Right cardiac atrium (tissue), 5 donors: Measurements from ENCODE around the gene ZNF804B. TPM values are rescaled to one million over a fixed set of nuclear protein-coding genes. Genes with fewer than 3 reads are reported as not detected.

ENCODE experiments used
- ATAC-seq, 2 donors: fragments of 200-7000 bp; cut with Tn5 transposase; one replicate each; pipeline versions ENCODE4 v1.8.0 to v1.9.1; 2020; ENCODE audit warnings: moderate library complexity in 2 of 2, mild to moderate bottlenecking in 1 of 2
- DNase-seq, 3 donors: peaks; one replicate each; pipeline ENCODE4 v3.0.0-alpha.2; 2020
- H3K27ac ChIP-seq: one replicate; pipeline ENCODE4 v1.5.1; 2013; ENCODE audit warnings: mild to moderate bottlenecking, low read length, control low read depth, moderate library complexity
- H3K27me3 ChIP-seq: one replicate; pipeline ENCODE4 v1.6.1; 2013; ENCODE audit not compliant: control insufficient read depth, insufficient read depth
- H3K4me1 ChIP-seq: one replicate; pipeline ENCODE4 v1.6.1; 2013; ENCODE audit warnings: low read length; ENCODE audit not compliant: control insufficient read depth, insufficient read depth
- H3K4me3 ChIP-seq: one replicate; pipeline ENCODE4 v1.5.1; 2013; ENCODE audit warnings: low read length, control low read depth
- H3K9me3 ChIP-seq: one replicate; pipeline ENCODE4 v1.6.1; 2013; ENCODE audit warnings: low read length; ENCODE audit not compliant: control insufficient read depth
- WGBS: extraction: QIAGEN DNeasy Blood & Tissue Kit; methylation state at CpG from one replicate; pipeline ENCODE4 v1.1.7; 2013; 5-methylcytosine and 5-hydroxymethylcytosine counted together
- intact Hi-C, 4 donors: fragments of 100-400 bp; cut with DNase I; formaldehyde crosslinking; loops; one replicate each; pipeline versions ENCODE4 v1.11.0 to v1.14.0; 2022 to 2023
- long read RNA-seq, 4 donors: library from polyadenylated mRNA; unstranded; transcript quantifications; one replicate each; pipeline ENCODE4 v2.0.0, GENCODE V29; 2020 to 2021
- polyA plus RNA-seq: library from polyadenylated mRNA; stranded (reverse); fragments of 200-250 nt; gene quantifications from one replicate; pipeline ENCODE4 v1.2.3, GENCODE V29; 2013
- total RNA-seq, 4 donors: library from RNA; stranded (reverse); fragmentation: NEBNext Ultra II Directional; extraction: Animal tissue kit (Norgen Biotek cat#: 25700); gene quantifications; one replicate each; pipeline ENCODE4 v1.2.1, GENCODE V29; 2021
- donor health status: healthy with polysubstance abuse.
- donor health status: DM: no; HTN: yes; CAD: no.
- donor health status: DM: no; HTN: no; CAD: no.
- donor health status: DM: no; HTN: yes; CAD: no; lungs with severe emphysema.
- donor health status: DM: yes; HTN: yes; CAD: no.

Gene ZNF804B
- under 1 TPM; 0.14 to 0.48 (median 0.20) TPM for total RNA-seq
- polyA plus RNA-seq: 0.02 TPM
- long read RNA-seq, donor 1: 0 reads
- long read RNA-seq, donor 2: 0 reads
- long read RNA-seq, donor 3: 0 reads
- long read RNA-seq, donor 4: 0 reads

DNA sequence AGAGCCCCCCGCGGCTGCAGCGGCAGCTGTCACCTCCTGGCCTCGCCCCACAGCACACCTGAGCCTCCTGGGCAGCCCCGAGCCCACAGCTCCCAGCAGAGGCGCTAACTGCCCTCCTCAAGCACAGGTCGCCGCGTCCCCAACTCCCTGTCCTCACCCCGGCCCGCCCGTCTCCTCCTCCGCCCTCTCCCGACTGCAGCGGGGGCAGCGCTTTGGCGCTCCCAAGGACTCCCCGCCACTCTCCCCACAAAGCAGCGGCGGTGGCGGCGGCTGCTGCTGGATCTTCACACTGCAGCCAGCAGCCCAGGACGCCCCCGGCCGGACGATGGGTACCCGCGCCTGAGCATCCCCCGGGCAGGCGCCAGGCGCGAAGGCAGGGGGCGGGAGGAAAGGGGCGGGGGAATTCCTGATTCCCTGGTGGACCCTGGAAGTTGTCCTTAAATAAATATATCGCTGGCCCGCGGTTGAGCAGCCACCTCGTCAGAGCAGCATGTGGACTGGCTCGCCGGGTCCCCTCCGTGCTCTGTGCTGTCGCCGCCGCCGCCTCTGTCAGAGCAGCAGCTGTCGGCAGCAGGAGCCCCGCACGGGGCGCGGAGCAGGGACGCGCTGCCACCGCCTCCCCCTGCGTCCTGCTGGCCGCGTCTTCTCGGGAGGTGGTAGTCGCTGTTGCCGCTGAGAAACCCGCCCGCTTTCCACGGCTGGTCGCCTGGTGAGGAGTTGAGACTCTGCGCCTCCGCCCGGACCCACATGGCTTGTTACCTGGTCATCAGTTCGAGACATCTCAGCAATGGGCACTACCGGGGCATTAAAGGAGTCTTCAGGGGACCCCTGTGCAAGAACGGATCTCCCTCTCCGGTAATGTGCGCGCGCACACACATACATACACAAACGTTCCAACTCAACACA, at the start of gene ZNF804B:
ZNF804B (plus strand) TSS at position 471 of the 906 bp plus-strand sequence; CDS start at position 748, 277 bp downstream.
- Histone ChIP-seq H3K27me3 (no peaks in the 10 kb centered on the region), H3K27ac (no peak within 1 kb of the TSS), H3K4me1 (no peaks in the 10 kb centered on the region), H3K9me3 (no peaks in the 10 kb centered on the region), H3K4me3 (peak within 1 kb of the TSS; percentile 51)
- intact Hi-C loops: no loop called here
- 2% methylated on average over 74 of the region's 74 CpGs for WGBS
- peak; percentile 24 to 75 (median 72) for DNase-seq
- peak; percentile 77 to 84 for ATAC-seq

DNA sequence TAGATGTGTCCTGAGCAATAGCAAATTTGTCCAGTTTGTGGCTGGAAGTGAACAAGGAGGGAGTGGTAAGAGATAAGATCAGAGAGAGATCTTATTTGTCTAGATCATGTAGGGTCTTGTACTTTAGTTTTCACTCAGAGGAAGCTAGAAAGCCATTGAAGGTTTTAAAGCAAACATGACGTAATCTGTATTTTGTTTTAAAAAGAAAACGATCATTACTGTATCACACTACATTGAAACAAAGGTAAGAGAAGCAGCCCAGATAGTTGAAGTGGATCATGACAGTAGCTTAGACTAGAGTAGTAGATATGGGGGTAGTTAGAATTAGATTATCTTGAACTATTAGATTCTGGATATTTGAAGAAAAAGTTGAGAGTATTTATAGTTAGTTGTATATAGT, 23.6 kb upstream of the ZNF804B start:
- no peak overlapping the region for H3K27ac ChIP-seq
- no peaks in the 10 kb centered on the region for H3K27me3 ChIP-seq
- WGBS: 79% methylated on average over 2 of the region's 2 CpGs
- intact Hi-C loops: no loop called here
- ATAC-seq: no peak
- no peak for DNase-seq
- no peak overlapping the region for H3K4me3 ChIP-seq
- no peaks in the 10 kb centered on the region for H3K4me1 ChIP-seq
- no peaks in the 10 kb centered on the region for H3K9me3 ChIP-seq

DNA sequence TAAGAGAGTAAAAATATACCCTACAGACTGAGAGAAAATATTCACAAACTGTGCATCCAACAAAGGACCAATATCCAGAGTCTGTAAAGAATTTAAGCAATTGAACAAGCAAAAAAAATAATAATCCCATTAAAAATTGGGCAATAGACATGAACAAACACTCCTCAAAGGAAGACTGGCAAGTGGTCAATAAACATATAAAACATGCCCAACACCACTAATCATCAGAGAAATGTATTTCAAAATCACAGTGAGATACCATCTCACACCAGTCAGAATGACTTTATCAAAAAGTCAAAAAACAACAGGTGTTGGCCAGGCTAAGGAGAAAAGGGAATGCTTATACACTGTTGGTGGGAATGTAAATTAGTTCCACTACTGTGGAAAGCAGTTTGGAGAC, 21.9 kb upstream of the ZNF804B start:
- ATAC-seq (no peak), DNase-seq (no peak)
- Histone ChIP-seq H3K9me3 (no peaks in the 10 kb centered on the region), H3K4me3 (no peak overlapping the region), H3K4me1 (no peaks in the 10 kb centered on the region), H3K27ac (no peak overlapping the region), H3K27me3 (no peaks in the 10 kb centered on the region)
- intact Hi-C loops: no loop called here

DNA sequence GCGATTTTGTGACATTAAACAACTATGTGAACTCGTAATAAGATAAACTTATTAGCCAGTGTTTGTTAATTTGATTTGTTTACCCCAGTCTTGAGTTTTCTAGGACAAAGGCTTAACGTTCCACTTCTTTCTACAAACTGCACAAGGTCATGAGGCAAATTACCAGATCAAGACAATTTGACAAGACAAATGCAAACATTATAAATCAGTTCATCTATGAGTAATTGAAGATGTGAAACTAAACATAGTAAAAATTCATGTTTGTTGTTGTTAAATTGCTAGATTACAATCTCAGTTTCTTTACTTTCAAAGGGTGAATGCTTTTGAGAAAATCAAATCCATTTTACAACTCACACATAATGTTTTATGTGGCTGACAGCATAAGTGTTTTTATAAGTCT, 13.4 kb upstream of the ZNF804B start:
- Histone ChIP-seq H3K27me3 (no peaks in the 10 kb centered on the region), H3K4me3 (no peak overlapping the region), H3K9me3 (no peaks in the 10 kb centered on the region), H3K4me1 (no peaks in the 10 kb centered on the region), H3K27ac (no peak overlapping the region)
- DNase-seq: no peak
- intact Hi-C loops: no loop called here
- ATAC-seq: no peak
- WGBS: 78% methylated on average over 3 of the region's 3 CpGs

DNA sequence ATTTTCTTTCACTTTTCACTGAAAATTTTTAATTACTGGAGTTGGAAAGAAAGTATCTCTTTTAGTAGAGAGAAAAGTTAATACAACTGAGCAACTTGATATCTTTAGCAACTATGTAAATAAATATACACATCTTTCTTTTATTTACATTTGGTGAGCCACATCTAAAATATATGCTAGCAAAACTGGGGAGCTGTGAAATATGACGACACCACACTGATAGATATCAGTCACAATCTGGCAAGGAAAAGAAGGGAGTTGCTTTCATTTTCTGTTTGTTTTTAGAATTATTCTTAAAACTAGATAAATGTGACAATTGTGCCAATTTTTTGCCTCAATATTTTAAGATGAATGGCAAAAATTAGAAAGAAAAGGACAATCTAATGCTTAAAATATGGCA, 2.7 kb upstream of the ZNF804B start:
- Histone ChIP-seq H3K9me3 (no peaks in the 10 kb centered on the region), H3K4me3 (no peak overlapping the region), H3K4me1 (no peaks in the 10 kb centered on the region), H3K27me3 (no peaks in the 10 kb centered on the region), H3K27ac (no peak overlapping the region)
- 44% methylated on average over 1 of the region's 1 CpG for WGBS
- intact Hi-C loops: no loop called here
- no peak for ATAC-seq
- DNase-seq: no peak

DNA sequence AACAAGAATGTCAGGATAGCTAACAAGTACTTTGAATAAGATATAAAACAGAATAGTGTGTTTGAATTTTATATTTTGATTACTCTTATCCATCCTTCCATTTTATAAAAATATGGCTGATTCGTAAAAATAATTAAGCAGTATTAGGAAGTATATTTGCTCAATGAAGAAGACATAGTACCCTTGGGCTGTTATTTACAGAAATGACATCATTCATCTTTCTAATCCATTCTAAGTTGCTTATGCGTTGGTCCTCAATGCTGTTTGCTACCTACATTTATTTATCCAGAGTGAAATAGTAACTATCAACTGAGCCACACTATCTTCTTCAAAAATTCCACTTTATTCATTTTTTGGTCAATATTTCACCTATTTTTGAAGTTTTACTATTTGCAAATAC, 2.1 kb upstream of the ZNF804B start:
- no peak for DNase-seq
- Histone ChIP-seq H3K4me3 (no peak overlapping the region), H3K27me3 (no peaks in the 10 kb centered on the region), H3K4me1 (no peaks in the 10 kb centered on the region), H3K27ac (no peak overlapping the region), H3K9me3 (no peaks in the 10 kb centered on the region)
- intact Hi-C loops: no loop called here
- no peak for ATAC-seq
- 82% methylated on average over 2 of the region's 2 CpGs for WGBS

DNA sequence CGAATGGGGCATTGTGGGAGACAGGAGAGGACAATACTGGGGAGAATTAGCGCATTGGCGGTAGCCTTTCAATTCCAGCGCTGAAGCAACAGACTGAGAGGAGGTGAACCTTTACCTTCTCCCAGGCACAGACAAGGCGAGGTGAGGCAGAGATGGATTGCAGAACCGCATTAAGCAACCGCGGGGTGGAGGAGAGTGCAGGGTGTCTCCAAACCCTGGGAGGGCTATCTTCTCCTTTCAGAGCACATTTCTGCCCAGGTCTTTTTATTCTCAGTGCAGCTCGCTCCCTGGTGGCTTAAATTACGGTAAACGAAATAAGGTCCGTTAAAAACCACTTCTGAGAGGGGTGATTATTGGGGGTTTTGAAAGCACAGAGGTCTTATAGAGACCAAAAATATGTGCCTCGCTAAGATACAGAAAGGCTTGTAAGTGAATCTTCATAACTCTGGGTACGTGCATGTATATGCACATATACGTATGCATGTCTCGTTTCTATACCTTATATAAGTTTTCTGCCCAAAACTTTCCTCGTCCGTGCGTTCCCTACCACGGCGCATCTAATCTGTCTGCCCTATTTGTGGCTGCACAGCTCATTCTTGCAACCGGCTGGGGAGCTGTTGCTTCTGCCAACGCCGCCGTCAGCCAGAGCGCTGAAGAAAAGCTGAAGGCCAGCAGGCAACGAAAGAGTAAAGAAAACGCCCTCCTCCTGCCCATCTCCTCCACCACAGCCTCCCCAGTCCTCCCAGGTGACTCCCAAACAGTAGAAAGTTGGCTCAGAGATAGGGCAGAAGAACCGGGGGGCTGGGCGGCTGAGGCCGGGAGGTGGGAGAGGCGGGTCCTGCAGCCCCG, 895 bp upstream of the ZNF804B start:
- intact Hi-C loops: no loop called here
- Histone ChIP-seq H3K27me3 (no peaks in the 10 kb centered on the region), H3K9me3 (no peaks in the 10 kb centered on the region), H3K4me3 (peak overlapping the region; percentile 51), H3K27ac (no peak overlapping the region), H3K4me1 (no peaks in the 10 kb centered on the region)
- ATAC-seq (peak; percentile 83 to 84), DNase-seq (peak; percentile 51 to 76 (median 74))
- 6% methylated on average over 33 of the region's 33 CpGs for WGBS

DNA sequence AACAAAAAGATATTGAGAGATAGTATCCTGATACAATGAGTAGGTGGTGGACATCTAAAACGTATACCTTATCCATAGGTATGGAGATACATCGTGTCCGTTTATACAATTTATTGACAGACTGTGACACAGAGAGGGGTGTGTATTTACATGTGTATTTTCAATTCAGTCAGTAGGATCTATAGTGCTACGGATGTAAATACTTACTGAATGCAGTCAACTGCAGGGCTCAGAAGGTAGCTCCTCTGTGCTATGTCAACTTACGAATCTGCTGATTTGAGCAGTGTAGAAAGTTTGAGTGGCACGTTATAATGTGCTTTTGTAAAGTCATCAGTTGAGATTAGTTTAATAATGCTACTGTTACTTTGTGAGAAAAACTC, 626 bp downstream of the ZNF804B start:
- Histone ChIP-seq H3K9me3 (no peaks in the 10 kb centered on the region), H3K27ac (no peak overlapping the region), H3K4me1 (no peaks in the 10 kb centered on the region), H3K27me3 (no peaks in the 10 kb centered on the region), H3K4me3 (peak overlapping the region; percentile 51)
- DNase-seq (no peak), ATAC-seq (no peak)
- WGBS: 19% methylated on average over 6 of the region's 6 CpGs
- intact Hi-C loops: no loop called here

DNA sequence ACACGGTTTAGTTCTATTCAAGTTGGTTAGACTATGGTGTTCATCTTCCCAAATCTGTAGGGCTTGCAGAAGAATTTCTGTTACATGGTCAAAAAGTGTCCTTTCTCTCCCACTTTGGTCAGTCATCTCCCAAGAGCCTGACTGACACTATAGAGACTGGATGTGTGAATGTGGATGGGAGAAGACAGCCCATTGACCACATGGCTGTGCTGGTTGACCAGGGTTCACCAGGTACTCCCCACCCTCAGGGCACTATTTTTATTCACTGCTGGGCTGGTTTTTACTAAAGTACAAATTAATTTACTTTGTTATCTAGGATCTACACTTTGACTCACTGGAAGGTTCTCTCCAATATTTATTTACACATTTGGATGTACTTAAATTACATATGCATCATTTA, 2.3 kb downstream of the ZNF804B start:
- intact Hi-C loops: no loop called here
- 57% methylated on average over 1 of the region's 1 CpG for WGBS
- ATAC-seq (no peak), DNase-seq (no peak)
- no peaks in the 10 kb centered on the region for H3K4me1 ChIP-seq
- no peaks in the 10 kb centered on the region for H3K27me3 ChIP-seq
- no peak overlapping the region for H3K27ac ChIP-seq
- H3K9me3 ChIP-seq: no peaks in the 10 kb centered on the region
- no peak overlapping the region for H3K4me3 ChIP-seq

DNA sequence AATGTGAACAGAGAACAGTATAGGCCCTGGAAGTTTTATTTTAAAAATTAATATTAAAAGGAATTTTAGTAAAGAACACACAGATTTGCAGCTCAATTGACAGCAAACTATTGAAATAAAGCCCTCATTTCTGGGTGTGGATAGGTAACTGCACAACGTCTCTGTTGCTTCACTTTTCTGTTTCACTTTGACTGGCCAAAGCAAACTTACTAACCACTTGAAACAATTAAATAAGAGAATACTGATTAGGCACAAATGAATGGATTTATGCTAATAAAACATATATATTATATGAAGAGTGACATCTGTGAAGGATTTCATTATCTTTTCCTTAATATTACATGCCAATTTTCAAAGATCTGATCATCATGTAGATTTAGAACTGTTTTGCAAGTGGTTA, 11.9 kb downstream of the ZNF804B start:
- ATAC-seq: no peak
- no peak for DNase-seq
- H3K27me3 ChIP-seq: no peaks in the 10 kb centered on the region
- intact Hi-C loops: no loop called here
- H3K27ac ChIP-seq: no peak overlapping the region
- H3K4me3 ChIP-seq: no peak overlapping the region
- WGBS: 76% methylated on average over 1 of the region's 1 CpG
- no peaks in the 10 kb centered on the region for H3K4me1 ChIP-seq
- no peaks in the 10 kb centered on the region for H3K9me3 ChIP-seq

DNA sequence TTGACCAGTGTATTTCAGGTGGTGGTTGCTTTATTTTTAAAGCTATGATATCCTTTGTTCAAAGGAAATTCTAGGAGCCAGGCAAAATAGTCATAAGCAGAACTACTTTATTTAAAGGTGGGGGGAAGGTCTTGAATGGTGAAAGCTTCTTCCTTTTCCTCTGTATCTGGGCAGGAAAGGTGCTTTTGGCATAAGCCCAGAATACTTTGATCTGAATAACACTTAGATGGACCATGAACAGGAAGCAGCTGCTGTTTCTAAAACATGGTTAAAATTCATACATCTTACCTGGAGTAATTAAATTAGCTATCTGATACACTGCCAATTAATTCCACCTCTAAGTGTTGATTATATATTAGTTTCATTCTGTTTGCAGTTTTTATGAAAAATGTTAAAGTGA, 13.3 kb downstream of the ZNF804B start:
- no peaks in the 10 kb centered on the region for H3K27me3 ChIP-seq
- no peaks in the 10 kb centered on the region for H3K4me1 ChIP-seq
- H3K27ac ChIP-seq: no peak overlapping the region
- ATAC-seq (no peak), DNase-seq (no peak)
- H3K4me3 ChIP-seq: no peak overlapping the region
- no peaks in the 10 kb centered on the region for H3K9me3 ChIP-seq
- intact Hi-C loops: no loop called here
